GM12873 (cell line): ENCODE results near the gene KRTAP5-3.
A peak's percentile ranks its signal among the peaks of the same experiment; 100 is the strongest.
"Not testable (repeated sequence)": the region's sequence is repeated elsewhere in the genome, so short reads cannot be mapped to it uniquely, and the experiment has no call there.

Experiments used
- CTCF ChIP-seq: IDR thresholded peaks from 2 replicates; pipeline ENCODE4 v1.5.1; 2012; ENCODE audit warnings: low read depth, mild to moderate bottlenecking, moderate library complexity, low read length, control low read depth; ENCODE audit not compliant: insufficient read depth; ENCODE audit errors: missing control alignments

KRTAP5-3 gene

DNA sequence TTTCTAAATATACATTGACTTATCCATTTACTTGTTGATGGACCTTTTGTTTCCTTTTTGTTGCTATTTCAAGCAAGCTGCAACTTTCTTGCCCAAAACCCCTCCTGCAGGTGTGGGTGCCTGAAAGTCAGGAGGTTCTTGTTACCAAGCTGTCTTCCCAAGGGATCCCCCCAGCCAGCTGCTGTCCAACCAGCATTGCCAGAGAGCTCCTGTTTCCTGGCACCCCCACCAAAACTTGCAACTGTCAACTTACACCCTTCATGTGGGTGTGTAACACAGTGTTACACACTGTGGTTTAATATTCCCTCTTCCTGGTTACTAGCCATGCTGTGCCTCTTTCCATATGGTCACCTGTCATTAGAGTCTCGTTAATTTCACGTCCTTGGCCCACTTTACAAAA is 21.6 kb downstream of the KRTAP5-3 start:
- TF ChIP-seq CTCF: no peak

GRCh38 chr11:1584661-1585370 is 23.4 kb downstream of the KRTAP5-3 start, which contains the start of gene KRTAP5-1:
Gene KRTAP5-1 (minus strand): TSS chr11:1585283. CDS start chr11:1585249, 34 bp downstream.
- not testable (repeated sequence) for TF ChIP-seq CTCF

- TF ChIP-seq CTCF: no peak
These were observed 26.3 kb downstream of the KRTAP5-3 start for GRCh38 chr11:1581976-1582375.

GRCh38 chr11:1576825-1577224 is 31.4 kb downstream of the KRTAP5-3 start:
- TF ChIP-seq CTCF: no peak

DNA sequence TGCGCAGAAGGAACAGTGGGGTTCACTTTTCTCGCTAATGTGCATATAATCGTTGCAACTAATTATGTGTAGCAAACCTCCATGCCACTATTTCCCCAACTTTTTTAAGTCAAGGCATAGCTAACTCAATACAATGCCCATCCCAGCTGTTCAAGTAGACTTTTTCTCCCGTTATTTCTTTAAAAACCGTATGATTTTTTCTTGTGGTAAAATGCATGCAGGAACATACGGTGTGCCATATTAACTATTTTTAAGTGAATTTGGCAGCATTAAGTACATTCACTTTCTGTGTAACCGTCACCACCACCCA is 33.4 kb downstream of the KRTAP5-3 start:
- TF ChIP-seq CTCF: no peak

DNA sequence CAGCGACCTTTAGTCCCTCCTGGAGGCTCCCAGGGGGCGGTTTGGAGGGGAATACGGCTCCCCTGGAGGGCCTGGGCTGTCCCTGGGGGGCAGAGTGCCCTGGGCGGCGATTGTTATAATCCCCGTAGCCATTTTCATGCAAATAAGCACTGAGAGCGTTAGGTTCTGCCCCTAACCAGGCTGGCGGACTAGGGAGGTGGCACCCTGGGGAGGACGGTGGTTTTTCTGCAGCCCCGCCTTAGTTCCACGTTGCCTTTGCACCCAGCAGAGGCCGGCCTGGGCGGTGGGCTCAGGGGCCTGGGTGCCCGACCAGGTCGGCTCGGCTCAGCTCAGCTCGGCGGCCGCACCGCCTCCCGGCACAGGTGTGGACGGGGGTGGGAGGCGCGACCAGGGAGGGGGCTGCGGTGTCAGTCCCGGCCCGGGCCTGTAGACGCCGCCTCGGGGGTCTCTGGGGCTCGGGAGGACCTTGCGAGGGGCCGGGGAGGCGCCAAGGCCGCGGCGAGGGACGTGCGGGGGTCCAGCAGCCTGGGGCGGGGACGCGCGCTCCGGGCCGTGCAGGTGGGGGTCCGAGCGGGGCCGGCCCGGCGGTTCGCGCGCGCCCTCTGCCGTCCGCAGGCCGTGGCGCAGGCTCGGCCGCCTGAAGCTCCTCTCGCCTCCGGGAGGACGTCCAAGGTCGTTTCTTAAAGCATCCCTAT is 33.9 kb downstream of the KRTAP5-3 start:
- peak; percentile 83 for TF ChIP-seq CTCF

DNA sequence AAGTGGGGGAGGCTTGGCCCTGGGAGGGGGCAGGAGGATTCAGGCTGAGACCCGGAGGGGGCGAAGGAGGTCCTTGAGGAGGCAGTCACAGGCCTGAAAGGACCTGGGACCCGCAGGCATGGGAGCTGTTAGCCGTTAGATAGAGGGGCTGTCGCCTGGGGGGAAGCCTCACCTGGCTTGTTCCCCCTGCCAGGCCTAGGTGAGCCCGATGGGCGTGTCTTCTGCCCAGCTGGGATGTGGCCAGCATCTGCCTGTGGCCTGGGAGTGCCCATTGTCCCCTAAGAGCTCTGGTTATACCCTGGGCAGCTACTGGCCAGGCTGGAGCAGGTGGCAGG is 34.4 kb downstream of the KRTAP5-3 start:
- TF ChIP-seq CTCF: no peak
